Measurements from ENCODE around the gene RBFOX2.

DNA sequence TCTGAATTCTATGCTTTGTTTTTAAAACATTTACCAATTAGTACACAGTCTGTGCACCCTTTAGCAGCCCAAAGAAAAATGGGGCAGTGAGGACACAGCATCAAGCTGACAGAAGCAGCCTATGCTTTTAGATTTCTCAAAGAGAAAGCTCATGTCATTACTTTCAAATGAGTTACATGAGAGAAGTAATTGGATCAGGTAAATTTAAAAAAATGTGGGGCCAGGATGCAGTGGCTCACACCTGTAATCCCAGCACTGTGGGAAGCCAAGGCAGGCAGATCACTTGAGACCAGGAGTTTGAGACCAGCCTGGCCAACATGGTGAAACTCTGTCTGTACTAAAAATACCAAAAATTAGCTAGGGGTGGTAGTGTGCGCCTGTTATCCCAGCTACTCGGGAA is 253.3 kb downstream of the RBFOX2 start:
- TF ChIP-seq POLR2A (IDR thresholded peaks at IDR 0.05; ENCODE audit: low read depth, low read length) (no peak), TAF1 (IDR thresholded peaks at IDR 0.05; ENCODE audit: borderline replicate concordance, low read depth, low read length) (no peak), SP1 (IDR thresholded peaks at IDR 0.05; ENCODE audit: low read depth, low read length) (no peak), SIN3A (IDR thresholded peaks at IDR 0.05; ENCODE audit: low read depth, low read length) (no peak)
- TF ChIP-seq, protein P1, sequence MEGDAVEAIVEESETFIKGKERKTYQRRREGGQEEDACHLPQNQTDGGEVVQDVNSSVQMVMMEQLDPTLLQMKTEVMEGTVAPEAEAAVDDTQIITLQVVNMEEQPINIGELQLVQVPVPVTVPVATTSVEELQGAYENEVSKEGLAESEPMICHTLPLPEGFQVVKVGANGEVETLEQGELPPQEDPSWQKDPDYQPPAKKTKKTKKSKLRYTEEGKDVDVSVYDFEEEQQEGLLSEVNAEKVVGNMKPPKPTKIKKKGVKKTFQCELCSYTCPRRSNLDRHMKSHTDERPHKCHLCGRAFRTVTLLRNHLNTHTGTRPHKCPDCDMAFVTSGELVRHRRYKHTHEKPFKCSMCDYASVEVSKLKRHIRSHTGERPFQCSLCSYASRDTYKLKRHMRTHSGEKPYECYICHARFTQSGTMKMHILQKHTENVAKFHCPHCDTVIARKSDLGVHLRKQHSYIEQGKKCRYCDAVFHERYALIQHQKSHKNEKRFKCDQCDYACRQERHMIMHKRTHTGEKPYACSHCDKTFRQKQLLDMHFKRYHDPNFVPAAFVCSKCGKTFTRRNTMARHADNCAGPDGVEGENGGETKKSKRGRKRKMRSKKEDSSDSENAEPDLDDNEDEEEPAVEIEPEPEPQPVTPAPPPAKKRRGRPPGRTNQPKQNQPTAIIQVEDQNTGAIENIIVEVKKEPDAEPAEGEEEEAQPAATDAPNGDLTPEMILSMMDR (IDR thresholded peaks at IDR 0.05 in 2 of 3, conservative IDR thresholded peaks at IDR 0.05 in 1 of 3; ENCODE audit: control insufficient read depth in 2 of 3, extremely low read depth in 1 of 3, insufficient read depth in 1 of 3, low read depth in 3 of 3, low read length in 3 of 3) = no peak

Measured in GM12878 (cell line).